HUES48 (cell line): ENCODE results near the gene UBA7.

ENCODE experiments used
- H3K27ac ChIP-seq: one replicate; pipeline ENCODE4 v1.7.0; 2013; ENCODE audit warnings: low read depth, low read length, inconsistent platforms
- H3K27me3 ChIP-seq: 2 replicates; pipeline ENCODE4 v1.6.1; 2013; ENCODE audit warnings: mild to moderate bottlenecking, low read length; ENCODE audit not compliant: control insufficient read depth, insufficient read depth
- H3K36me3 ChIP-seq: 2 replicates; pipeline ENCODE4 v1.6.1; 2013; ENCODE audit warnings: low read length; ENCODE audit not compliant: control insufficient read depth, insufficient read depth
- H3K4me1 ChIP-seq: 2 replicates; pipeline ENCODE4 v1.6.1; 2013; ENCODE audit warnings: mild to moderate bottlenecking, low read length; ENCODE audit not compliant: control insufficient read depth, insufficient read depth
- H3K4me3 ChIP-seq: 2 replicates; pipeline ENCODE4 v1.5.1; 2013; ENCODE audit warnings: mild to moderate bottlenecking, low read depth, low read length
- H3K9ac ChIP-seq: 2 replicates; pipeline ENCODE4 v1.6.1; 2013; ENCODE audit warnings: mild to moderate bottlenecking, low read depth, low read length, moderate library complexity
- H3K9me3 ChIP-seq: 2 replicates; pipeline ENCODE4 v1.6.1; 2013; ENCODE audit warnings: low read length; ENCODE audit not compliant: control insufficient read depth, insufficient read depth

The UBA7 gene

GRCh38 chr3:49813497-49814174 lies at the start of gene UBA7:
UBA7 (minus strand) TSS chr3:49813953; CDS start chr3:49813787, 166 bp downstream.
- H3K4me3 ChIP-seq: no peak within 1 kb of the TSS
- no peaks in the 10 kb centered on the region for H3K4me1 ChIP-seq
- H3K27me3 ChIP-seq: no peaks in the 10 kb centered on the region
- H3K27ac ChIP-seq: no peak within 1 kb of the TSS
- H3K9me3 ChIP-seq: no peaks in the 10 kb centered on the region
- no peaks in the 10 kb centered on the region for H3K36me3 ChIP-seq
- H3K9ac ChIP-seq: no peak within 1 kb of the TSS

- Histone ChIP-seq H3K36me3 (peaks cover 30% of the 10 kb centered on the region), H3K4me3 (no peak overlapping the region), H3K27me3 (no peaks in the 10 kb centered on the region), H3K9me3 (no peaks in the 10 kb centered on the region), H3K27ac (no peak overlapping the region), H3K9ac (no peak overlapping the region), H3K4me1 (peaks cover 7% of the 10 kb centered on the region; the same call in 1 of the 2 replicates)
These were observed 46.0 kb upstream of the UBA7 start for GRCh38 chr3:49859576-49860305.

GRCh38 chr3:49856181-49857005 lies 42.6 kb upstream of the UBA7 start, which contains the start of gene TRAIP:
TRAIP (minus strand) TSS chr3:49856564; CDS start chr3:49856453, 111 bp downstream.
- Histone ChIP-seq H3K27ac (peak within 1 kb of the TSS; percentile 69), H3K27me3 (no peaks in the 10 kb centered on the region), H3K9me3 (no peaks in the 10 kb centered on the region)

GRCh38 chr3:49855662-49856061 lies 41.9 kb upstream of the UBA7 start:
- Histone ChIP-seq H3K4me1 (peaks cover 4% of the 10 kb centered on the region; the same call in 1 of the 2 replicates), H3K27ac (no peak overlapping the region), H3K4me3 (peak overlapping the region; percentile 95), H3K27me3 (no peaks in the 10 kb centered on the region), H3K9ac (peak overlapping the region; percentile 74), H3K9me3 (no peaks in the 10 kb centered on the region), H3K36me3 (peaks cover 23% of the 10 kb centered on the region)

More at GRCh38 chr3:49856181-49857005, 42.6 kb upstream of the UBA7 start, which contains the start of gene TRAIP:
- H3K4me3 ChIP-seq: peak within 1 kb of the TSS; percentile 95
- H3K4me1 ChIP-seq: peaks cover 4% of the 10 kb centered on the region; the same call in 1 of the 2 replicates
- H3K9ac ChIP-seq: peak within 1 kb of the TSS; percentile 74
- peaks cover 28% of the 10 kb centered on the region for H3K36me3 ChIP-seq

- H3K27ac ChIP-seq: no peak overlapping the region
- H3K9ac ChIP-seq: no peak overlapping the region
- H3K36me3 ChIP-seq: peaks cover 67% of the 10 kb centered on the region
- H3K4me1 ChIP-seq: no peaks in the 10 kb centered on the region
- H3K27me3 ChIP-seq: no peaks in the 10 kb centered on the region
- no peak overlapping the region for H3K4me3 ChIP-seq
- no peaks in the 10 kb centered on the region for H3K9me3 ChIP-seq
These were observed 31.9 kb upstream of the UBA7 start for GRCh38 chr3:49845694-49846093.

- no peaks in the 10 kb centered on the region for H3K27me3 ChIP-seq
- no peak overlapping the region for H3K9ac ChIP-seq
- H3K36me3 ChIP-seq: peaks cover 78% of the 10 kb centered on the region
- no peaks in the 10 kb centered on the region for H3K9me3 ChIP-seq
- no peak overlapping the region for H3K4me3 ChIP-seq
- H3K27ac ChIP-seq: no peak overlapping the region
- no peaks in the 10 kb centered on the region for H3K4me1 ChIP-seq
These were observed 30.9 kb upstream of the UBA7 start for GRCh38 chr3:49844464-49845183.

- Histone ChIP-seq H3K9me3 (no peaks in the 10 kb centered on the region), H3K4me1 (no peaks in the 10 kb centered on the region), H3K4me3 (no peak overlapping the region), H3K36me3 (peaks cover 85% of the 10 kb centered on the region), H3K27ac (no peak overlapping the region), H3K9ac (no peak overlapping the region), H3K27me3 (no peaks in the 10 kb centered on the region)
These were observed 29.2 kb upstream of the UBA7 start for GRCh38 chr3:49842843-49843517.

- Histone ChIP-seq H3K4me3 (no peak overlapping the region), H3K27ac (no peak overlapping the region), H3K36me3 (peaks cover 86% of the 10 kb centered on the region), H3K4me1 (no peaks in the 10 kb centered on the region), H3K9ac (no peak overlapping the region), H3K9me3 (no peaks in the 10 kb centered on the region), H3K27me3 (no peaks in the 10 kb centered on the region)
These were observed 28.1 kb upstream of the UBA7 start for GRCh38 chr3:49841806-49842205.

- Histone ChIP-seq H3K27me3 (no peaks in the 10 kb centered on the region), H3K9ac (no peak overlapping the region), H3K9me3 (no peaks in the 10 kb centered on the region), H3K4me3 (no peak overlapping the region), H3K36me3 (peaks cover 86% of the 10 kb centered on the region), H3K27ac (no peak overlapping the region), H3K4me1 (no peaks in the 10 kb centered on the region)
These were observed 27.5 kb upstream of the UBA7 start for GRCh38 chr3:49841126-49841696.

GRCh38 chr3:49840388-49840787 lies 26.6 kb upstream of the UBA7 start:
- no peaks in the 10 kb centered on the region for H3K4me1 ChIP-seq
- no peak overlapping the region for H3K27ac ChIP-seq
- no peaks in the 10 kb centered on the region for H3K27me3 ChIP-seq
- H3K9ac ChIP-seq: no peak overlapping the region
- H3K9me3 ChIP-seq: no peaks in the 10 kb centered on the region
- H3K36me3 ChIP-seq: peaks cover 78% of the 10 kb centered on the region
- no peak overlapping the region for H3K4me3 ChIP-seq
